Transverse colon (tissue), 4 donors: ENCODE measurements around the gene RYR3. TPM values are rescaled to one million over a fixed set of nuclear protein-coding genes. Genes with fewer than 3 reads are reported as not detected.

Experiments used
- DNase-seq: peaks from one replicate; pipeline ENCODE4 v3.0.0-alpha.2; 2019
- H3K27ac ChIP-seq, 4 donors: fragments of 200-600 bp; sonication (generic); 2 replicates each; pipeline ENCODE4 v1.5.1; 2016 to 2018; ENCODE audit warnings: inconsistent platforms in 4 of 4
- H3K27me3 ChIP-seq: fragments of 200-600 bp; sonication (generic); 2 replicates; pipeline ENCODE4 v1.5.1; 2017; ENCODE audit warnings: inconsistent platforms
- H3K36me3 ChIP-seq, 4 donors: fragments of 200-600 bp; sonication (generic); 2 replicates each; pipeline ENCODE4 v1.5.1; 2017 to 2019; ENCODE audit warnings: inconsistent platforms in 4 of 4
- H3K4me1 ChIP-seq, 4 donors: fragments of 200-600 bp; sonication (generic); 2 replicates each; pipeline ENCODE4 v1.5.1; 2017 to 2020; ENCODE audit warnings: inconsistent platforms in 4 of 4
- H3K4me3 ChIP-seq, 4 donors: fragments of 200-600 bp; sonication (generic); 1 replicate in 1 of 4; 2 replicates in 3 of 4; pipeline versions ENCODE4 v1.5.1 to v1.6.1; 2017 to 2019; ENCODE audit warnings: inconsistent platforms in 4 of 4
- H3K9me3 ChIP-seq, 2 donors: fragments of 200-600 bp; sonication (generic); 2 replicates each; pipeline ENCODE4 v1.5.1; 2017 to 2019; ENCODE audit warnings: inconsistent platforms in 2 of 2
- EP300 ChIP-seq: sonication (generic); formaldehyde crosslinking; IDR thresholded peaks from one replicate; pipeline ENCODE4 v1.6.1; 2017; ENCODE audit warnings: antibody characterized with exemption, low read depth
- POLR2A ChIP-seq: fragments of 450-650 bp; IDR thresholded peaks from one replicate; pipeline ENCODE4 v1.6.1; 2016; ENCODE audit warnings: antibody characterized with exemption, mild to moderate bottlenecking, moderate library complexity
- POLR2AphosphoS5 ChIP-seq, 3 donors: sonication (generic); formaldehyde crosslinking; IDR thresholded peaks; one replicate each; pipeline ENCODE4 v1.6.1; 2016; ENCODE audit warnings: antibody characterized with exemption in 3 of 3
- WGBS, 2 donors: methylation state at CpG; one replicate each; pipeline ENCODE4 v1.1.5; 2018; ENCODE audit warnings: low coverage in 1 of 2; 5-methylcytosine and 5-hydroxymethylcytosine counted together
- in situ Hi-C, 4 donors: fragments of 200-750 bp; cut with MboI; loops; one replicate each; pipeline versions ENCODE4 v1.15.0 to v1.15.1; 2017; ENCODE audit warnings: low sequenced_read_pairs in 3 of 4, low pct_ligation_motif_present in 1 of 4, low pct_unique_long_range_greater_than_20kb in 1 of 4
- intact Hi-C: fragments of 100-400 bp; cut with DNase I; formaldehyde crosslinking; loops from one replicate; pipeline ENCODE4 v1.15.1; 2023; ENCODE audit warnings: low total_unique reads
- total RNA-seq, 4 donors: library from RNA; depleted of rRNA; stranded (reverse); fragments of >200 nt; gene quantifications; one replicate each; pipeline ENCODE4 v1.1.0, GENCODE V29; 2016
- TF ChIP-seq, protein P1 (sequence below), 5 experiments: fragments of 200-600 bp in 3 of 5; fragments of 450-650 bp in 2 of 5; sonication (generic) in 3 of 5; IDR thresholded peaks; 1 replicate in 2 of 5; 2 replicates in 3 of 5; pipeline ENCODE4 v1.5.1; 2016 to 2017; ENCODE audit warnings: antibody characterized with exemption in 5 of 5, inconsistent platforms in 3 of 5, mild to moderate bottlenecking in 2 of 5, moderate library complexity in 1 of 5

The RYR3 gene
- total RNA-seq, 4 donors from 2014 or later: 0.96 to 9.7 (median 5.4) TPM

- TF ChIP-seq, protein P1, sequence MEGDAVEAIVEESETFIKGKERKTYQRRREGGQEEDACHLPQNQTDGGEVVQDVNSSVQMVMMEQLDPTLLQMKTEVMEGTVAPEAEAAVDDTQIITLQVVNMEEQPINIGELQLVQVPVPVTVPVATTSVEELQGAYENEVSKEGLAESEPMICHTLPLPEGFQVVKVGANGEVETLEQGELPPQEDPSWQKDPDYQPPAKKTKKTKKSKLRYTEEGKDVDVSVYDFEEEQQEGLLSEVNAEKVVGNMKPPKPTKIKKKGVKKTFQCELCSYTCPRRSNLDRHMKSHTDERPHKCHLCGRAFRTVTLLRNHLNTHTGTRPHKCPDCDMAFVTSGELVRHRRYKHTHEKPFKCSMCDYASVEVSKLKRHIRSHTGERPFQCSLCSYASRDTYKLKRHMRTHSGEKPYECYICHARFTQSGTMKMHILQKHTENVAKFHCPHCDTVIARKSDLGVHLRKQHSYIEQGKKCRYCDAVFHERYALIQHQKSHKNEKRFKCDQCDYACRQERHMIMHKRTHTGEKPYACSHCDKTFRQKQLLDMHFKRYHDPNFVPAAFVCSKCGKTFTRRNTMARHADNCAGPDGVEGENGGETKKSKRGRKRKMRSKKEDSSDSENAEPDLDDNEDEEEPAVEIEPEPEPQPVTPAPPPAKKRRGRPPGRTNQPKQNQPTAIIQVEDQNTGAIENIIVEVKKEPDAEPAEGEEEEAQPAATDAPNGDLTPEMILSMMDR (IDR thresholded peaks at IDR 0.05): no peak
- TF ChIP-seq EP300 (no peak), POLR2AphosphoS5 (IDR thresholded peaks at IDR 0.05) (no peak)
- 84 to 89% methylated on average over 6 of the region's 6 CpGs for WGBS, 2 donors
- no peak for DNase-seq
- intact Hi-C loops: no loop called here
- Histone ChIP-seq H3K4me3 (no peak overlapping the region), H3K36me3 (no peaks in the 10 kb centered on the region), H3K27ac (no peak overlapping the region), H3K4me1 (no peaks in the 10 kb centered on the region), H3K9me3 (no peaks in the 10 kb centered on the region), H3K27me3 (peaks cover 15% of the 10 kb centered on the region)
- in situ Hi-C loops: loop anchor here in 1 of 4 donors (25.0 kb wide), 1 partner anchor 433 kb away; no protein-coding TSS in a partner anchor
Measured at GRCh38 chr15:33279613-33280205, 31.1 kb upstream of the RYR3 start.

DNA sequence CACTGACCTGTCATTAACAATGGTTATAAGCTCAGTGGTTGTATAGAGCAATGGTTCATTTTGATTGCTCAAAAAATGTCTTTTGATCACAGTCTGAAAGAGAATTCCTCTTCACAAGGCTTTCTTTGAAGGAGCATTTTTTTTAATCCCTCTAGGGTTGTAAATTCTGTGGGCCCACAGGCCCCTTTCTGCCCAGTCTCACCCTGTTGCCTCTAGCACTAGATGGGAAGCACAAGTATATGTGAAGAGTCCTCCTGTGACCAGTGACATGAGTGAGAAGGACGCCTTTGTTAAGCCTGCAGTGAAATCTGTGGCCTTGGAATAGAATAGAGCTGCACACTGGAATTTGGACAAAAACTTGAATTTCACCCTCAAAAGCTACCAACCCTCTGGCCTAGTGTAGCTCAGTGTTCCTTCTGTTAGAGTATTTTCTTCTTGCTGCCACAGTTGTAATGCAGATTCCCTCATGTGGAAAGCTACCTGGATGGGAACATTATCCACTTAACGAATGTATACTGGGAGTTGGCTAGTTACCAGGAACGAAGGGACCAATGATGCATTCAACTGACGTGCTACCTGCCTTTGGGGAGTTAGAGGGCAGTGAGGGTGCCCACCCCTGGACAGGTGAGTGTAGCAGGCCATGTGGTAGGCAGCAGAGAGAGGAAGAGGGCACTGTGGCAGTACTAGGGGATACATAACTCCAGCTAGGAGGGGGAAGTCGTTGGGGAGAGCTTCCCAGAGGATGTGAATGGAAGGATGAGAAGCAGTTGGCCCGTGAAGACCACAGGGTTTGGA is 28.3 kb upstream of the RYR3 start:
- in situ Hi-C loops (loop anchor here in 1 of 4 donors (25.0 kb wide), 1 partner anchor 430 kb away; no protein-coding TSS in a partner anchor), intact Hi-C loops (no loop called here)
- 39 to 72% methylated on average over 2 to 6 of the region's 6 CpGs for WGBS, 2 donors
- DNase-seq: no peak
- no peak overlapping the region for H3K4me3 ChIP-seq
- H3K36me3 ChIP-seq: no peaks in the 10 kb centered on the region
- H3K9me3 ChIP-seq: no peaks in the 10 kb centered on the region
- peaks cover 13% of the 10 kb centered on the region for H3K27me3 ChIP-seq
- H3K27ac ChIP-seq: no peak overlapping the region
- H3K4me1 ChIP-seq: no peaks in the 10 kb centered on the region
- TF ChIP-seq, protein P1 (IDR thresholded peaks at IDR 0.05): no peak
- TF ChIP-seq EP300 (no peak), POLR2A (no peak), POLR2AphosphoS5 (IDR thresholded peaks at IDR 0.05) (no peak)

DNA sequence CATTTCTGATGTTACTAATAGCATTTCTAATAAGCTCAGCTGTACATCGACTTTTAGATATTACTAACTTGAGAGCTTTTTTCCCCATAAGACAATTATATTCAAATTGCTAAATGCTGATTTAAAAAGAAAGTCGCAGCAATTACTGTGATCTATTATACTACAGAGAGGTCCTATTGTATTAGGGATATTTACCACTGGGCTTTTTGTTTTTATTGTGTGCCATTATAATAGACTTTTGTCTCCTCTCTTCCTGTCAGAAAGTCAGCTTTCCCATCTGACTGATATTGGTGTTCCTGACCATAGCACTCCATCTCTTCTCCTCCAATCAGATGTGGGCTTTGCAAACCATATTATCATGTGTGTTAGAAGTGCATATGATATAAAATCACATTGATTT is 27.2 kb upstream of the RYR3 start:
- in situ Hi-C loops: loop anchor here in 1 of 4 donors (25.0 kb wide), 1 partner anchor 429 kb away; no protein-coding TSS in a partner anchor
- Histone ChIP-seq H3K27me3 (peaks cover 5% of the 10 kb centered on the region), H3K27ac (no peak overlapping the region), H3K36me3 (no peaks in the 10 kb centered on the region), H3K4me3 (no peak overlapping the region), H3K4me1 (no peaks in the 10 kb centered on the region), H3K9me3 (no peaks in the 10 kb centered on the region)
- TF ChIP-seq POLR2A: no peak
- TF ChIP-seq, protein P1 (IDR thresholded peaks at IDR 0.05): no peak
- TF ChIP-seq POLR2AphosphoS5 (IDR thresholded peaks at IDR 0.05): no peak
- no peak for TF ChIP-seq EP300
- WGBS, 2 donors: 71 to 78% methylated on average over 2 of the region's 2 CpGs
- intact Hi-C loops: no loop called here
- no peak for DNase-seq

DNA sequence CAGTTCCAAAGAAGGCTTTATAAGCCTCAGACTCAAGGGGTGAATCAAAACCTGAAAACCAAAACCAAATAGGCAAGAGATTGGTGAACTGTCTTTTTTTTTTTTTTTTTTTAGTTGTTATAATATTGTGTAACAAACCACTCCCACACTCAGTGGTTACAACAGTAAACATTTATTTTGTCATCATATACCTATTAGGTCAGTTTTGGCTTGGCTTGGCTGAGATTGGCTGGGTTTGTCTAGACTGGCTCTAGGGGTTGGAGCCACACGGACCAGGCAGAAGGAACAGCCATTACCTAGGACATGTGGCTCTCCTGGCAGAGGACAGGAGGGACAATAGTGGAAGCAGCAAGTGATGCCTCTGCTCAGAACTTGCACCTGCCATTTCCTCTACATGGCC is 26.4 kb upstream of the RYR3 start:
- no peak overlapping the region for H3K27ac ChIP-seq
- no peak for TF ChIP-seq POLR2A
- no peak for TF ChIP-seq EP300
- TF ChIP-seq, protein P1 (IDR thresholded peaks at IDR 0.05): no peak
- TF ChIP-seq POLR2AphosphoS5 (IDR thresholded peaks at IDR 0.05): no peak
- WGBS, 2 donors: 57% methylated on average over 1 of the region's 1 CpG; no CpG with 5 or more reads in 1 of the 2 donors
- no peak for DNase-seq
- H3K4me3 ChIP-seq: no peak overlapping the region
- H3K9me3 ChIP-seq: no peaks in the 10 kb centered on the region
- no peaks in the 10 kb centered on the region for H3K27me3 ChIP-seq
- in situ Hi-C loops: loop anchor here in 1 of 4 donors (25.0 kb wide), 1 partner anchor 428 kb away; no protein-coding TSS in a partner anchor
- H3K36me3 ChIP-seq: no peaks in the 10 kb centered on the region
- intact Hi-C loops: no loop called here
- H3K4me1 ChIP-seq: no peaks in the 10 kb centered on the region
